ENCODE data around the gene OPCML. TPM values are rescaled to one million over a fixed set of nuclear protein-coding genes. Genes with fewer than 3 reads are reported as not detected.

Gene OPCML
- total RNA-seq, 4 donors from 2014 or later = 0.06 to 0.83 (median 0.24) TPM

GRCh38 chr11:132793831-132794230 is 738.5 kb downstream of the OPCML start:
- no peaks in the 10 kb centered on the region for H3K9me3 ChIP-seq
- WGBS = 81% methylated on average over 9 of the region's 9 CpGs
- TF ChIP-seq, protein P1, sequence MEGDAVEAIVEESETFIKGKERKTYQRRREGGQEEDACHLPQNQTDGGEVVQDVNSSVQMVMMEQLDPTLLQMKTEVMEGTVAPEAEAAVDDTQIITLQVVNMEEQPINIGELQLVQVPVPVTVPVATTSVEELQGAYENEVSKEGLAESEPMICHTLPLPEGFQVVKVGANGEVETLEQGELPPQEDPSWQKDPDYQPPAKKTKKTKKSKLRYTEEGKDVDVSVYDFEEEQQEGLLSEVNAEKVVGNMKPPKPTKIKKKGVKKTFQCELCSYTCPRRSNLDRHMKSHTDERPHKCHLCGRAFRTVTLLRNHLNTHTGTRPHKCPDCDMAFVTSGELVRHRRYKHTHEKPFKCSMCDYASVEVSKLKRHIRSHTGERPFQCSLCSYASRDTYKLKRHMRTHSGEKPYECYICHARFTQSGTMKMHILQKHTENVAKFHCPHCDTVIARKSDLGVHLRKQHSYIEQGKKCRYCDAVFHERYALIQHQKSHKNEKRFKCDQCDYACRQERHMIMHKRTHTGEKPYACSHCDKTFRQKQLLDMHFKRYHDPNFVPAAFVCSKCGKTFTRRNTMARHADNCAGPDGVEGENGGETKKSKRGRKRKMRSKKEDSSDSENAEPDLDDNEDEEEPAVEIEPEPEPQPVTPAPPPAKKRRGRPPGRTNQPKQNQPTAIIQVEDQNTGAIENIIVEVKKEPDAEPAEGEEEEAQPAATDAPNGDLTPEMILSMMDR (IDR thresholded peaks at IDR 0.05) = no peak
- no peak for TF ChIP-seq POLR2A (IDR thresholded peaks at IDR 0.05; ENCODE audit: low read depth)
- no peak for TF ChIP-seq POLR2AphosphoS5 (IDR thresholded peaks at IDR 0.05)
- TF ChIP-seq EP300 (IDR thresholded peaks at IDR 0.05) = no peak
- H3K27ac ChIP-seq (replicated peaks in 1 of 4) = no peak overlapping the region
- H3K4me3 ChIP-seq = no peak overlapping the region
- no peaks in the 10 kb centered on the region for H3K36me3 ChIP-seq
- intact Hi-C loops (cut with DNase I) = no loop called here
- no peaks in the 10 kb centered on the region for H3K27me3 ChIP-seq
- H3K4me1 ChIP-seq = no peaks in the 10 kb centered on the region
- peak; percentile 90 for DNase-seq (ENCODE audit: extremely low spot score)

DNA sequence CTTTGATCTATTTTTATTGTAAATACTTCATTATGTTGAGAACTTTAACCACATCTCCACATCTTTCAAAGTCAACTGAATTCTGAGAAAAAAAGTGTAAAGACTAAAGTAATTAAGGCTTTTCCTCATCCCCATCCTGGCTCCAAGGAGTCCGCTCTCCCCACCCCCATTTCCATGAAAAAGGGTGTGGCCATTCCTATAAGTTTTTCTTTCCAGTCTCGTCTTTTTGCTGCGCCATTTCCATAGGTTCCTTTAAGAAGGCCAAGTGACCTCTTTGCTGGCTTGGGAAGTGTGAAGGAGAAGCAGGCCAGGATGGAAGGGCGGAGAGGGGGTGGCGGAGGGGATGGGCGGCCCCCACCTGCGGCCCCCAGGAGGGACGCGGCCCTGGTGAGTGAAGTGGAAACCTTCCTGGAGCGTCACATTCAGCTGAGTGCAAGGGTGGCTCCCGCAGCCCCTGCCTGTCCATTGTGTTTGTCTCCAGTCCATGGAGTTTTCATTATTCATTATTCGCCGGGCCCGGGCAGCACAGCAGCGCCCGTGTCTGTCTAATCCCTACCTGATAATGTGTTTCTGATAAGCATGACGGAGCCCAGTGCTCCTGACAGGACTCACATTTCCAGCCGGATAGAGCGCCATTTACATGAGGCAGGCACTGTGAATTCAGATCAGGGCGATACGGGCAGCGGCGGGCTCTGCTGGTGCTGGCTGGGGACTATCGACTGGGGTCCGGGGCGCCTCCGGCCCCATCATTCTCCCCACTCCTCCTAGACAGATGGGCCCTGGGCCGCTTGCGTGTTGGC is 739.8 kb downstream of the OPCML start:
- 77% methylated on average over 28 of the region's 29 CpGs for WGBS
- Histone ChIP-seq H3K36me3 (no peaks in the 10 kb centered on the region), H3K9me3 (no peaks in the 10 kb centered on the region), H3K27me3 (no peaks in the 10 kb centered on the region), H3K4me3 (no peak overlapping the region), H3K27ac (replicated peaks in 1 of 4) (no peak overlapping the region), H3K4me1 (no peaks in the 10 kb centered on the region)
- intact Hi-C loops (cut with DNase I) = no loop called here
- TF ChIP-seq, protein P1 (IDR thresholded peaks at IDR 0.05) = no peak
- TF ChIP-seq EP300 (IDR thresholded peaks at IDR 0.05) (no peak), POLR2A (IDR thresholded peaks at IDR 0.05; ENCODE audit: low read depth) (no peak), POLR2AphosphoS5 (IDR thresholded peaks at IDR 0.05) (no peak)
- DNase-seq (ENCODE audit: extremely low spot score) = no peak

- intact Hi-C loops (cut with DNase I) = no loop called here
- H3K27ac ChIP-seq (replicated peaks in 1 of 4) = no peak overlapping the region
- TF ChIP-seq POLR2AphosphoS5 (IDR thresholded peaks at IDR 0.05) (no peak), POLR2A (IDR thresholded peaks at IDR 0.05; ENCODE audit: low read depth) (no peak), EP300 (IDR thresholded peaks at IDR 0.05) (no peak)
- TF ChIP-seq, protein P1 (IDR thresholded peaks at IDR 0.05) = no peak
- no peaks in the 10 kb centered on the region for H3K36me3 ChIP-seq
- WGBS = 68% methylated on average over 7 of the region's 7 CpGs
- no peak overlapping the region for H3K4me3 ChIP-seq
- no peaks in the 10 kb centered on the region for H3K4me1 ChIP-seq
- H3K27me3 ChIP-seq = no peaks in the 10 kb centered on the region
- peak; percentile 82 for DNase-seq (ENCODE audit: extremely low spot score)
- no peaks in the 10 kb centered on the region for H3K9me3 ChIP-seq
These were observed 741.3 kb downstream of the OPCML start for GRCh38 chr11:132790971-132791370.

- DNase-seq (ENCODE audit: extremely low spot score) = peak; percentile 47
- TF ChIP-seq POLR2AphosphoS5 (IDR thresholded peaks at IDR 0.05) (no peak), POLR2A (IDR thresholded peaks at IDR 0.05; ENCODE audit: low read depth) (no peak), EP300 (IDR thresholded peaks at IDR 0.05) (no peak)
- TF ChIP-seq, protein P1 (IDR thresholded peaks at IDR 0.05) = no peak
- no peaks in the 10 kb centered on the region for H3K36me3 ChIP-seq
- WGBS = 91% methylated on average over 5 of the region's 5 CpGs
- intact Hi-C loops (cut with DNase I) = no loop called here
- no peaks in the 10 kb centered on the region for H3K9me3 ChIP-seq
- no peak overlapping the region for H3K4me3 ChIP-seq
- H3K27ac ChIP-seq (replicated peaks in 1 of 4) = no peak overlapping the region
- H3K4me1 ChIP-seq = no peaks in the 10 kb centered on the region
- H3K27me3 ChIP-seq = no peaks in the 10 kb centered on the region
These were observed 741.8 kb downstream of the OPCML start for GRCh38 chr11:132790466-132790865.

Data from esophagus muscularis mucosa (tissue), 4 donors.